Kidney (tissue), 14 donors: Measurements from ENCODE around the gene SFTPB. TPM values are rescaled to one million over a fixed set of nuclear protein-coding genes. Genes with fewer than 3 reads are reported as not detected.

Experiments used
- DNase-seq, 5 donors: peaks; one replicate each; pipeline ENCODE4 v3.0.0-alpha.2; 2013 to 2020
- FAIRE-seq: peaks from 2 replicates; lab custom pipeline; 2012; peaks lifted over from hg19 to GRCh38; lab: Jason Lieb, UNC
- H3K27ac ChIP-seq, 2 donors: one replicate each; pipeline ENCODE4 v1.7.0; 2013; ENCODE audit warnings: low read depth in 2 of 2, low read length in 2 of 2, inconsistent platforms in 1 of 2
- H3K27me3 ChIP-seq: one replicate; pipeline ENCODE4 v1.7.1; 2013; ENCODE audit warnings: low read length, inconsistent platforms; ENCODE audit not compliant: control insufficient read depth, insufficient read depth
- H3K36me3 ChIP-seq, 3 donors: one replicate each; pipeline versions ENCODE4 v1.7.0 to v1.7.1; 2013; ENCODE audit warnings: low read length in 3 of 3, control low read depth in 1 of 3, inconsistent platforms in 1 of 3; ENCODE audit not compliant: insufficient read depth in 3 of 3, control insufficient read depth in 2 of 3
- H3K4me1 ChIP-seq, 3 donors: one replicate each; pipeline versions ENCODE4 v1.7.0 to v1.7.1; 2013; ENCODE audit warnings: low read length in 3 of 3, inconsistent platforms in 1 of 3, low read depth in 1 of 3; ENCODE audit not compliant: control insufficient read depth in 2 of 3, insufficient read depth in 2 of 3
- H3K4me3 ChIP-seq, 3 donors: one replicate each; pipeline versions ENCODE4 v1.7.0 to v1.8.1; 2013; ENCODE audit warnings: low read length in 3 of 3, control low read depth in 1 of 3, inconsistent platforms in 1 of 3
- H3K9ac ChIP-seq, 3 donors: one replicate each; pipeline versions ENCODE4 v1.7.0 to v1.7.1; 2013; ENCODE audit warnings: low read length in 3 of 3, control low read depth in 1 of 3, inconsistent platforms in 1 of 3
- H3K9me3 ChIP-seq, 3 donors: one replicate each; pipeline versions ENCODE4 v1.7.0 to v1.7.1; 2013; ENCODE audit warnings: low read length in 3 of 3, control low read depth in 1 of 3, inconsistent platforms in 1 of 3; ENCODE audit not compliant: control insufficient read depth in 2 of 3, insufficient read depth in 1 of 3
- CTCF ChIP-seq: IDR thresholded peaks from 3 replicates; pipeline ENCODE4 v1.5.1; 2012; ENCODE audit warnings: mild to moderate bottlenecking, moderate library complexity, borderline replicate concordance; ENCODE audit not compliant: insufficient read depth; ENCODE audit errors: extremely low read depth
- intact Hi-C: fragments of 100-400 bp; cut with DNase I; formaldehyde crosslinking; loops from one replicate; pipeline ENCODE4 v1.11.1; 2022
- polyA plus RNA-seq: library from polyadenylated mRNA; stranded (reverse); fragments of 350-450 nt; fragmentation: Illumina TruSeq; extraction: RNeasy Lipid Tissue Mini Kit (QIAGEN cat#74804); gene quantifications from one replicate; pipeline ENCODE4 v1.2.3, GENCODE V29; 2014; ENCODE audit warnings: low read depth, low replicate concordance; ENCODE audit not compliant: insufficient read depth
- total RNA-seq: library from RNA; stranded (reverse); fragmentation: NEBNext Ultra II Directional; extraction: Animal tissue kit (Norgen Biotek cat#: 25700); gene quantifications from one replicate; pipeline ENCODE4 v1.2.1, GENCODE V29; 2021
- donor health status: control.
- donor health status: control.
- donor health status: control.
- donor health status: control.
- donor health status: control.
- donor health status: DM: yes; HTN: yes; CAD: no.
- donor health status: Normal renal cell carcinoma (clear cell type).

SFTPB gene
- total and polyA plus RNA-seq, 2 donors from 2014 or later: 0.92 to 1.3 TPM

GRCh38 chr2:85653996-85654395 is 14.0 kb downstream of the SFTPB start:
- Histone ChIP-seq H3K27ac (no peak overlapping the region), H3K4me1 (peaks cover 0 to 12% (median 0%) of the 10 kb centered on the region in 3 donors), H3K36me3 (peaks cover 0 to 6% (median 2%) of the 10 kb centered on the region in 3 donors), H3K9ac (no peak overlapping the region), H3K27me3 (no peaks in the 10 kb centered on the region), H3K9me3 (no peaks in the 10 kb centered on the region), H3K4me3 (no peak overlapping the region)
- intact Hi-C loops: no loop called here
- DNase-seq (no peak), FAIRE-seq (no peak)
- no peak for TF ChIP-seq CTCF

DNA sequence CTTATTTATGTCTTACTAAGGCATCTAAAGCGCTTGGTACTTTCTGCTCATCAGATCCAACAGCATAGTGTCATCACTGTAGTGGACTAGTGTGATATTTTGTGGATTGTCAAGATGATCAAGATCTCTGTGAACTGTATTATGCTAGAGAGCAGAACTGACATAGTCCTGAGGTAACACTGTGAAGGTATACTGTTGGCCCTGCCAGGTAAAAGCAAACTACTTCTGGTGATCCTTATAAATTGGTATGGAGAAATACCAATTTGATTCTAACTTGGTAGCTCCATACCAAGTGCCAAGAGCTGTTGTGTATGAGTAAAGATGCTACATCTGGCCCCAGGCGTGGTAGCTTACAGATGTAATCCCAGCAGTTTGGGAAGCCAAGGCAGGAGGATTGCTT is 15.9 kb downstream of the SFTPB start:
- H3K9me3 ChIP-seq: no peaks in the 10 kb centered on the region
- DNase-seq (no peak), FAIRE-seq (no peak)
- no peak overlapping the region for H3K9ac ChIP-seq
- intact Hi-C loops: no loop called here
- peaks cover 2 to 25% (median 4%) of the 10 kb centered on the region in 3 donors for H3K36me3 ChIP-seq
- no peak overlapping the region for H3K4me3 ChIP-seq
- H3K27ac ChIP-seq: peak overlapping the region; percentile 38 to 81
- no peak for TF ChIP-seq CTCF
- H3K4me1 ChIP-seq: peaks cover 0 to 12% (median 0%) of the 10 kb centered on the region in 3 donors
- H3K27me3 ChIP-seq: no peaks in the 10 kb centered on the region

- FAIRE-seq (no peak), DNase-seq (peak in 1 of 5 donors; percentile 15)
- H3K4me3 ChIP-seq: no peak overlapping the region
- peaks cover 4 to 30% (median 6%) of the 10 kb centered on the region in 3 donors for H3K36me3 ChIP-seq
- peaks cover 0 to 12% (median 0%) of the 10 kb centered on the region in 3 donors for H3K4me1 ChIP-seq
- peak overlapping the region; percentile 81 to 85 for H3K27ac ChIP-seq
- no peak overlapping the region for H3K9ac ChIP-seq
- intact Hi-C loops: no loop called here
- H3K27me3 ChIP-seq: no peaks in the 10 kb centered on the region
- no peaks in the 10 kb centered on the region for H3K9me3 ChIP-seq
- TF ChIP-seq CTCF: no peak
Observed at GRCh38 chr2:85651097-85651496, 16.9 kb downstream of the SFTPB start.

GRCh38 chr2:85650456-85650855 is 17.5 kb downstream of the SFTPB start:
- Histone ChIP-seq H3K4me3 (no peak overlapping the region), H3K27me3 (no peaks in the 10 kb centered on the region), H3K36me3 (peaks cover 8 to 37% (median 9%) of the 10 kb centered on the region in 3 donors), H3K9me3 (no peaks in the 10 kb centered on the region), H3K27ac (peak overlapping the region; percentile 61 to 81), H3K9ac (no peak overlapping the region), H3K4me1 (peaks cover 0 to 9% (median 0%) of the 10 kb centered on the region in 3 donors)
- FAIRE-seq: no peak
- no peak for TF ChIP-seq CTCF
- intact Hi-C loops: no loop called here
- no peak for DNase-seq
